ENCODE measurements around the gene CTSA.

DNA sequence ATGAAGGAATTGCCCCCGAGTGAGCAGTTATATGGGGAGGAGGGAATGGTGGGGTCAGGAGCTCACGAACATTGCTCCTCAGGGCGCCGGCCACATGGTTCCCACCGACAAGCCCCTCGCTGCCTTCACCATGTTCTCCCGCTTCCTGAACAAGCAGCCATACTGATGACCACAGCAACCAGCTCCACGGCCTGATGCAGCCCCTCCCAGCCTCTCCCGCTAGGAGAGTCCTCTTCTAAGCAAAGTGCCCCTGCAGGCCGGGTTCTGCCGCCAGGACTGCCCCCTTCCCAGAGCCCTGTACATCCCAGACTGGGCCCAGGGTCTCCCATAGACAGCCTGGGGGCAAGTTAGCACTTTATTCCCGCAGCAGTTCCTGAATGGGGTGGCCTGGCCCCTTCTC lies 7.2 kb downstream of the CTSA start:
- TF ChIP-seq CTCF (IDR thresholded peaks at IDR 0.05; ENCODE audit: low read depth, low read length, poor library complexity, severe bottlenecking), result no peak
- no peak for TF ChIP-seq EZH2phosphoT487 (IDR thresholded peaks at IDR 0.05; ENCODE audit: borderline replicate concordance, low read length)
